B cell (primary cell): ENCODE results near the gene AK8. TPM values are rescaled to one million over a fixed set of nuclear protein-coding genes. Genes with fewer than 3 reads are reported as not detected.

Experiments
- ATAC-seq: fragments of 200-7000 bp; cut with Tn5 transposase; one replicate; pipeline ENCODE4 v1.10.0; 2021; ENCODE audit warnings: low read depth, mild to moderate bottlenecking, moderate number of reproducible peaks, moderate library complexity
- CTCF ChIA-PET: fragments of 350-600 bp; sonication (Branson Sonifier 250); formaldehyde crosslinking; loops from one replicate; lab custom pipeline; 2021; ENCODE audit warnings: antibody characterized with exemption, inconsistent platforms; lab: Charles Lee
- POLR2A ChIA-PET: fragments of 350-600 bp; sonication (Branson Sonifier 250); formaldehyde crosslinking; loops from one replicate; lab custom pipeline; 2021; ENCODE audit warnings: antibody characterized with exemption; lab: Charles Lee
- DNase-seq: peaks from one replicate; pipeline ENCODE4 v3.0.0; 2013
- H2AFZ ChIP-seq: 2 replicates; pipeline ENCODE4 v1.6.1; 2012; ENCODE audit warnings: mild to moderate bottlenecking, low read depth, low read length; ENCODE audit not compliant: insufficient read depth, poor library complexity, severe bottlenecking
- H3K27ac ChIP-seq, 2 donors: 1 replicate in 1 of 2; 2 replicates in 1 of 2; pipeline ENCODE4 v1.5.1; 2012 to 2013; ENCODE audit warnings: low read length in 2 of 2, mild to moderate bottlenecking in 2 of 2, moderate library complexity in 1 of 2
- H3K27me3 ChIP-seq, 4 experiments: fragments of 200-600 bp in 1 of 4; sonication (generic) in 1 of 4; replicated peaks in 1 of 4; 1 replicate in 2 of 4; 2 replicates in 2 of 4; pipeline versions ENCODE4 v1.6.1 to v1.7.0; 2013 to 2016; ENCODE audit warnings: low read length in 3 of 4, mild to moderate bottlenecking in 2 of 4, mixed read lengths in 1 of 4, moderate library complexity in 1 of 4; ENCODE audit not compliant: insufficient read depth in 4 of 4, control insufficient read depth in 3 of 4; ENCODE audit errors: control extremely low read depth in 1 of 4
- H3K36me3 ChIP-seq, 2 experiments: replicated peaks in 1 of 2; 1 replicate in 1 of 2; 2 replicates in 1 of 2; pipeline versions ENCODE4 v1.6.1 to v1.7.1; 2013; ENCODE audit warnings: low read length in 1 of 2; ENCODE audit not compliant: insufficient read depth in 2 of 2, control insufficient read depth in 1 of 2; ENCODE audit errors: control extremely low read depth in 1 of 2, extremely low read depth in 1 of 2
- H3K4me1 ChIP-seq, 2 donors: fragments of 200-600 bp in 1 of 2; sonication (generic) in 1 of 2; 1 replicate in 1 of 2; 2 replicates in 1 of 2; pipeline versions ENCODE4 v1.5.1 to v1.6.1; 2013 to 2017; ENCODE audit warnings: low read length in 2 of 2; ENCODE audit not compliant: control insufficient read depth in 2 of 2, insufficient read depth in 2 of 2
- H3K4me2 ChIP-seq: replicated peaks from 2 replicates; pipeline ENCODE3; 2012; ENCODE audit warnings: mild to moderate bottlenecking, low read depth, low read length; ENCODE audit not compliant: poor library complexity, severe bottlenecking
- H3K4me3 ChIP-seq, 5 experiments: fragments of 200-600 bp in 1 of 5; sonication (generic) in 1 of 5; 1 replicate in 3 of 5; 2 replicates in 2 of 5; pipeline versions ENCODE4 v1.5.1 to v1.7.0; 2011 to 2016; ENCODE audit warnings: low read length in 4 of 5, mild to moderate bottlenecking in 4 of 5, low read depth in 2 of 5, control low read depth in 1 of 5, moderate library complexity in 1 of 5; ENCODE audit not compliant: insufficient read depth in 1 of 5; ENCODE audit errors: control extremely low read depth in 1 of 5, extremely low read depth in 1 of 5
- H3K79me2 ChIP-seq: fragments of 200-600 bp; sonication (generic); one replicate; pipeline ENCODE4 v1.6.0; 2016; ENCODE audit warnings: low read length; ENCODE audit not compliant: control insufficient read depth, insufficient read depth
- H3K9ac ChIP-seq: fragments of 200-600 bp; sonication (generic); 2 replicates; pipeline ENCODE4 v1.6.1; 2017; ENCODE audit warnings: mild to moderate bottlenecking, low read length, moderate library complexity
- H3K9me3 ChIP-seq, 3 donors: one replicate each; pipeline versions ENCODE4 v1.6.1 to v1.7.1; 2013; ENCODE audit warnings: low read length in 2 of 3; ENCODE audit not compliant: control insufficient read depth in 2 of 3, insufficient read depth in 1 of 3; ENCODE audit errors: control extremely low read depth in 1 of 3
- H4K20me1 ChIP-seq: 2 replicates; pipeline ENCODE4 v1.6.0; 2012; ENCODE audit warnings: mild to moderate bottlenecking, low read length; ENCODE audit not compliant: insufficient read depth, control insufficient read depth, poor library complexity, severe bottlenecking
- H3K27ac Mint-ChIP-seq: one replicate; pipeline ENCODE4 v1.8.0; 2021; ENCODE audit warnings: mixed read lengths
- H3K27me3 Mint-ChIP-seq: one replicate; pipeline ENCODE4 v1.8.0; 2021; ENCODE audit warnings: mixed read lengths
- H3K4me1 Mint-ChIP-seq: one replicate; pipeline ENCODE4 v1.8.0; 2021; ENCODE audit warnings: mixed read lengths
- H3K4me3 Mint-ChIP-seq: one replicate; pipeline ENCODE4 v1.8.0; 2021; ENCODE audit warnings: mixed read lengths
- H3K9me3 Mint-ChIP-seq: one replicate; pipeline ENCODE4 v1.8.0; 2022; ENCODE audit warnings: mixed read lengths; ENCODE audit not compliant: insufficient read depth
- CTCF ChIP-seq: fragments of 200-600 bp; IDR thresholded peaks from one replicate; pipeline ENCODE4 v1.8.0; 2022; ENCODE audit warnings: antibody characterized with exemption, mild to moderate bottlenecking
- EZH2 ChIP-seq: IDR thresholded peaks from 2 replicates; pipeline ENCODE4 v1.6.1; 2012; ENCODE audit warnings: borderline replicate concordance, low read depth, mild to moderate bottlenecking, moderate library complexity, low read length; ENCODE audit not compliant: insufficient read depth, poor library complexity, severe bottlenecking
- WGBS: methylation state at CpG from one replicate; pipeline ENCODE4 v1.1.5; 2013; ENCODE audit warnings: missing lambda C conversion rate; ENCODE audit not compliant: insufficient coverage; 5-methylcytosine and 5-hydroxymethylcytosine counted together
- intact Hi-C: fragments of 100-400 bp; cut with micrococcal nuclease; formaldehyde crosslinking; loops from one replicate; pipeline ENCODE4 v1.10.0; 2022
- polyA plus RNA-seq: library from polyadenylated mRNA; depleted of rRNA; stranded (reverse); fragments of >200 nt; gene quantifications from 2 replicates; pipeline ENCODE4 v1.2.3, GENCODE V29; 2012
- total RNA-seq, 2 donors: library from RNA; stranded (reverse); fragments of 120-200 nt in 1 of 2; gene quantifications; 1 replicate in 1 of 2; 2 replicates in 1 of 2; pipeline versions ENCODE4 v1.2.3 to v1.2.4, GENCODE V29; 2013 to 2022

AK8 gene
- total and polyA plus RNA-seq, 2 donors (not counting 1 experiment from before 2014, with no cell fraction given) = 1.9 to 8.6 TPM

DNA sequence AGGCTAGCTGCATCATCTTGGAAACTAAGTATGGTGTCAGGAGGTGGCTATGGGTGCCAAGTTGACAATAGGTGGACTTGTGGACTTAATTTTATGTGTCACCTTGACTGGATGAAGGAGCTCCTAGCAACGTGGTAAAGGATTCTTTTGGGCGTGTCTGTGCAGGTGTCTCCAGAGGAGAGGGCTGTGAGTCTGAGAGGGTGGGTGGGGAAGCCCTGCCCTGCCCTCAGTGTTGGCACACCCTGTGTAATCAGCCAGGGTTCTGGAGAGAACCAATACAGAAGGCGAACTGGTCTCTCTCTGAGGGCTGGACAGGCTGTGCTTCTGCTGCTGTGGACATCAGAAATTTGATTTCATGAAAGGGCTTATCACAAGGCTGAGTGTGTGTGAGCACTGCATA is 146.9 kb downstream of the AK8 start:
- ATAC-seq = no peak
- ChIA-PET POLR2A (no interaction called here), CTCF (no interaction called here)
- Histone ChIP-seq H3K79me2 (no peaks in the 10 kb centered on the region), H3K9ac (no peak overlapping the region), H3K9me3 (peaks cover 0 to 3% (median 0%) of the 10 kb centered on the region in 3 donors), H3K27me3 (no peaks in the 10 kb centered on the region), H3K4me3 (no peak overlapping the region), H4K20me1 (no peaks in the 10 kb centered on the region), H3K4me1 (no peaks in the 10 kb centered on the region), H2AFZ (no peak overlapping the region), H3K36me3 (no peaks in the 10 kb centered on the region), H3K4me2 (no peak overlapping the region), H3K27ac (no peak overlapping the region)
- H3K27ac Mint-ChIP-seq = no peak overlapping the region
- H3K27me3 Mint-ChIP-seq = peaks cover 10% of the 10 kb centered on the region
- intact Hi-C loops = no loop called here
- 71% methylated on average over 3 of the region's 3 CpGs for WGBS
- H3K4me3 Mint-ChIP-seq = no peak overlapping the region
- no peak for TF ChIP-seq CTCF
- TF ChIP-seq EZH2 = no peak
- H3K9me3 Mint-ChIP-seq = no peaks in the 10 kb centered on the region
- DNase-seq = no peak
- H3K4me1 Mint-ChIP-seq = no peaks in the 10 kb centered on the region

GRCh38 chr9:132730054-132731033 is 147.7 kb downstream of the AK8 start:
- no peak for ATAC-seq
- H3K27me3 Mint-ChIP-seq = peaks cover 7% of the 10 kb centered on the region
- 92% methylated on average over 15 of the region's 16 CpGs for WGBS
- no peak overlapping the region for H3K27ac ChIP-seq
- no peaks in the 10 kb centered on the region for H3K4me1 Mint-ChIP-seq
- no peaks in the 10 kb centered on the region for H3K4me1 ChIP-seq
- no peaks in the 10 kb centered on the region for H4K20me1 ChIP-seq
- no peaks in the 10 kb centered on the region for H3K79me2 ChIP-seq
- H2AFZ ChIP-seq = no peak overlapping the region
- H3K9ac ChIP-seq = no peak overlapping the region
- H3K4me3 ChIP-seq = no peak overlapping the region
- ChIA-PET CTCF (no interaction called here), POLR2A (no interaction called here)
- no peak for DNase-seq
- H3K4me2 ChIP-seq = no peak overlapping the region
- no peak overlapping the region for H3K4me3 Mint-ChIP-seq
- no peaks in the 10 kb centered on the region for H3K27me3 ChIP-seq
- intact Hi-C loops = no loop called here
- H3K9me3 ChIP-seq = peaks cover 0 to 3% (median 0%) of the 10 kb centered on the region in 3 donors
- TF ChIP-seq CTCF (no peak), EZH2 (no peak)
- no peaks in the 10 kb centered on the region for H3K36me3 ChIP-seq
- H3K9me3 Mint-ChIP-seq = no peaks in the 10 kb centered on the region
- no peak overlapping the region for H3K27ac Mint-ChIP-seq
